GM13977 (cell line): ENCODE measurements around the gene FREM3.

ENCODE experiments used
- DNase-seq: peaks from one replicate; pipeline ENCODE4 v3.0.0; 2012; ENCODE audit warnings: low spot score
- CTCF ChIP-seq: IDR thresholded peaks from 2 replicates; pipeline ENCODE4 v1.5.1; 2012; ENCODE audit warnings: mild to moderate bottlenecking, control low read depth; ENCODE audit not compliant: insufficient read depth; ENCODE audit errors: extremely low read depth, missing control alignments
- in situ Hi-C: fragments of 300-500 bp; cut with MboI; formaldehyde crosslinking; loops from one replicate; pipeline ENCODE4 v1.12.0; 2022; ENCODE audit warnings: low sequenced_read_pairs, low pct_unique_long_range_greater_than_20kb, mixed read lengths, inconsistent platforms; ENCODE audit not compliant: unreplicated experiment

The FREM3 gene

DNA sequence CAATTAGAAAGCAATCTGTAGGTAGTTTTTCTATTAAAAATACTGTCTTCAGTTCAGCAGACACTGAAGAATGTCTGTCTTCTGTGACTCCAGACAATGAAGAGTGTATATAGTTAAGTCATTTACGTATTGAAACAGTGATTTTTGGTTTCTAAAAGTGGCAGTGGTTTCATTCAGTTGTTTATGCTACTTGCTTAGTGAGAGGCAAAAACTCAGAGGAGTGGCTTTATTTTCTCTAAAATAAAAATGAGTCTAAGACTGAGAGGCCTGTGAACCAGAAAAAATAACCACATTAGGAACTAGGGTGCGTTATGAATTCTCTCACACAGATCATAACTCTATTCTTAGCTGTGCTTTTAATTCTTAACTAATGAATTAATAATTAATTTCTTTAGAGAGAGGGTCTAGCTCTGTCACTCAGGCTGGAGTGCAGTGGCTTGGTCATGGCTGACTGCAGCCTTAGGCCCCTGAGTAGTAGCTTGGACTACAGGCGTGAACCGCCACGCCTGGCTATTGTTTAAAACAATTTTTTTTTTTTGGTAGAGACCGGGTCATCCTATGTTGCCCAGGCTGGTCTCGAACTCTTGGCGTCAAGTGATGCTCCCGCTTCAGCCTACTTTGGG, 31.4 kb downstream of the FREM3 start:
- TF ChIP-seq CTCF, result no peak
- DNase-seq, result peak; percentile 53
- in situ Hi-C loops, result no loop called here

GRCh38 chr4:143667461-143667860, 33.0 kb downstream of the FREM3 start:
- no peak for TF ChIP-seq CTCF
- in situ Hi-C loops, result no loop called here
- no peak for DNase-seq

DNA sequence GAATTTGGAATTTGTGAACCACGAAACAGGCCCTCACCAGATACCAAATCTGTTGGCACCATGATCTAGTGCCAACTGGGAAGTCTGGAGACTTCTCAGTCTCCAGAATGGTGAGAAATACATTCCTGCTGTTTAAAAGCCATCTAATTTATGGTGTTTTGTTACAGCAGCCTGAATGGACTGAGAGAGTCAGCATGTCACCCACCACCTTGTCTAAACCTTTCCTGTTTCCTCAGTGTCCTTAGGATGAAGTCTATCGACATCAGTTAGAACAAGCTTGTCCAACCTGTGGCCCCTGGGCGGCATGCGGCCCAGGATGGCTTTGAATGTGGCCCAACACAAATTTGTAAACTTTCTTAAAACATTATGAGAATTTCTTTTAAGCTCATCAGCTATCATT, 42.1 kb downstream of the FREM3 start:
- TF ChIP-seq CTCF, result no peak
- in situ Hi-C loops, result no loop called here
- no peak for DNase-seq

GRCh38 chr4:143654571-143654970, 45.9 kb downstream of the FREM3 start:
- no peak for DNase-seq
- in situ Hi-C loops, result no loop called here
- no peak for TF ChIP-seq CTCF

DNA sequence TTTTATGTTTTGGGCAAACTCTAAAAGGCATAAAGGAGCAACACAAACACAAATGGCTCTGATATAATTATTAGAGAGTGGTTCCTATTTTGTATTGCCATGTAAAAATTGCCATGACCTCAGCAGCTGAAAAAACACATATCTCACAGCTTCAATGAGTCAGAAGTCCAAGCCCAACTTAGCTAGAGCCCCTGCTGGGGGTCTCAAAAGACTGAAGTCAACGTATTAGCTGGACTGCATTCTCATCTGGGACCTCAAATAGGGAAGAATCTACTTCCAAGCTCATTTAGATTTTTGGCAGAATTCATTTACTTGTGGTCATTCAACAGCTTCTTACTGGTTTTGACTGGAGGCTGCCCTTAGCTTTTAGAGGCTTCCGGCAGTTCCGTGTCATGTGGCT, 47.4 kb downstream of the FREM3 start:
- TF ChIP-seq CTCF, result no peak
- in situ Hi-C loops, result no loop called here

DNA sequence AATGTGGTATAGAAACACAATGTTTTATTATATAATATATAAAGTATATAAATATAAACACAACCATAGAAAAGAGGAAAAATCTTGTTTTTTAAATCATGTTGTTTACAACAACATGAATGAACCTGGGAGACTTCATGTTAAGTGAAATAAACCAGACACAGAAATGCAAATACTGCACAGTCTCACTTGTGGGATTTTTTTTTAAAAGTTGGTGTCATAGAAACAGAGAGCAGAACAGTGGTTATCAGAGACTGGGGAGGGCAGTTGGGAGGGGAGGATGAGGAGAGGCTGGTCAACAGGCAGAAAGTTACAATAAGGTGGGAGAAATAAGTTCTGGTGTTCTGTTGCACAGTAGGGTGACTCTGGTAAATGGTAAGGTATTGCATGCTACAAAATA, 57.1 kb downstream of the FREM3 start:
- TF ChIP-seq CTCF, result no peak
- in situ Hi-C loops, result no loop called here

More for the DNA sequence above, 47.4 kb downstream of the FREM3 start:
- DNase-seq, result no peak

More for the DNA sequence above, 57.1 kb downstream of the FREM3 start:
- DNase-seq, result no peak
